Activated naive CD8-positive, alpha-beta T cell (primary cell): ENCODE data around the gene HS3ST4.

ENCODE experiments used
- H3K27ac Mint-ChIP-seq: one replicate; pipeline ENCODE4 v1.8.0; 2021; ENCODE audit warnings: mixed read lengths
- H3K27me3 Mint-ChIP-seq: one replicate; pipeline ENCODE4 v1.8.0; 2021; ENCODE audit warnings: mixed read lengths
- H3K36me3 Mint-ChIP-seq: one replicate; pipeline ENCODE4 v1.8.0; 2021; ENCODE audit warnings: mixed read lengths
- H3K4me1 Mint-ChIP-seq: one replicate; pipeline ENCODE4 v1.8.0; 2021; ENCODE audit warnings: low read depth, mixed read lengths
- H3K4me3 Mint-ChIP-seq: one replicate; pipeline ENCODE4 v1.8.0; 2021; ENCODE audit warnings: mild to moderate bottlenecking, mixed read lengths
- H3K9me3 Mint-ChIP-seq: one replicate; pipeline ENCODE4 v1.8.0; 2021; ENCODE audit warnings: low read depth, mixed read lengths

Gene HS3ST4

GRCh38 chr16:25691519-25692091 lies at the start of gene HS3ST4:
HS3ST4 (plus strand) TSS chr16:25691959.
- Mint-ChIP-seq H3K36me3 (no peaks in the 10 kb centered on the region), H3K4me1 (peaks cover 10% of the 10 kb centered on the region), H3K27ac (no peak within 1 kb of the TSS), H3K27me3 (peaks cover 41% of the 10 kb centered on the region), H3K4me3 (peak within 1 kb of the TSS; percentile 70), H3K9me3 (no peaks in the 10 kb centered on the region)

- no peaks in the 10 kb centered on the region for H3K4me1 Mint-ChIP-seq
Measured at GRCh38 chr16:25643633-25644032, 48.1 kb upstream of the HS3ST4 start.

GRCh38 chr16:25656639-25657038 lies 35.1 kb upstream of the HS3ST4 start:
- H3K9me3 Mint-ChIP-seq: no peaks in the 10 kb centered on the region
- no peak overlapping the region for H3K27ac Mint-ChIP-seq
- peaks cover 30% of the 10 kb centered on the region for H3K27me3 Mint-ChIP-seq
- H3K4me3 Mint-ChIP-seq: no peak overlapping the region
- H3K4me1 Mint-ChIP-seq: no peaks in the 10 kb centered on the region
- peaks cover 2% of the 10 kb centered on the region for H3K36me3 Mint-ChIP-seq

More at GRCh38 chr16:25643633-25644032, 48.1 kb upstream of the HS3ST4 start:
- Mint-ChIP-seq H3K36me3 (no peaks in the 10 kb centered on the region), H3K27ac (no peak overlapping the region), H3K4me3 (no peak overlapping the region), H3K27me3 (peaks cover 12% of the 10 kb centered on the region), H3K9me3 (peaks cover 21% of the 10 kb centered on the region)

- Mint-ChIP-seq H3K4me3 (no peak overlapping the region), H3K36me3 (no peaks in the 10 kb centered on the region), H3K9me3 (peaks cover 4% of the 10 kb centered on the region), H3K4me1 (no peaks in the 10 kb centered on the region), H3K27me3 (peaks cover 10% of the 10 kb centered on the region), H3K27ac (no peak overlapping the region)
Measured at GRCh38 chr16:25676820-25677219, 14.9 kb upstream of the HS3ST4 start.

- Mint-ChIP-seq H3K27me3 (peaks cover 9% of the 10 kb centered on the region), H3K27ac (no peak overlapping the region), H3K4me1 (no peaks in the 10 kb centered on the region)
Measured at GRCh38 chr16:25679511-25679910, 12.2 kb upstream of the HS3ST4 start.

GRCh38 chr16:25689137-25689836 lies 2.5 kb upstream of the HS3ST4 start:
- H3K9me3 Mint-ChIP-seq: no peaks in the 10 kb centered on the region
- H3K27ac Mint-ChIP-seq: no peak overlapping the region
- H3K27me3 Mint-ChIP-seq: peaks cover 26% of the 10 kb centered on the region
- no peaks in the 10 kb centered on the region for H3K36me3 Mint-ChIP-seq
- peaks cover 10% of the 10 kb centered on the region for H3K4me1 Mint-ChIP-seq
- no peak overlapping the region for H3K4me3 Mint-ChIP-seq

More at GRCh38 chr16:25679511-25679910, 12.2 kb upstream of the HS3ST4 start:
- H3K36me3 Mint-ChIP-seq: no peaks in the 10 kb centered on the region
- no peak overlapping the region for H3K4me3 Mint-ChIP-seq
- H3K9me3 Mint-ChIP-seq: peaks cover 4% of the 10 kb centered on the region

GRCh38 chr16:25690552-25691143 lies 1.1 kb upstream of the HS3ST4 start:
- H3K27ac Mint-ChIP-seq: no peak overlapping the region
- no peaks in the 10 kb centered on the region for H3K9me3 Mint-ChIP-seq
- no peaks in the 10 kb centered on the region for H3K36me3 Mint-ChIP-seq
- H3K4me1 Mint-ChIP-seq: peaks cover 10% of the 10 kb centered on the region
- peak overlapping the region; percentile 70 for H3K4me3 Mint-ChIP-seq
- peaks cover 36% of the 10 kb centered on the region for H3K27me3 Mint-ChIP-seq

- Mint-ChIP-seq H3K4me1 (peaks cover 10% of the 10 kb centered on the region), H3K9me3 (no peaks in the 10 kb centered on the region), H3K36me3 (no peaks in the 10 kb centered on the region), H3K27me3 (peaks cover 40% of the 10 kb centered on the region), H3K27ac (no peak overlapping the region), H3K4me3 (no peak overlapping the region)
Measured at GRCh38 chr16:25692351-25692741, 587 bp downstream of the HS3ST4 start.

- H3K4me1 Mint-ChIP-seq: peaks cover 10% of the 10 kb centered on the region
- H3K9me3 Mint-ChIP-seq: no peaks in the 10 kb centered on the region
- peak overlapping the region; percentile 63 for H3K4me3 Mint-ChIP-seq
- no peak overlapping the region for H3K27ac Mint-ChIP-seq
- no peaks in the 10 kb centered on the region for H3K36me3 Mint-ChIP-seq
- peaks cover 43% of the 10 kb centered on the region for H3K27me3 Mint-ChIP-seq
Measured at GRCh38 chr16:25692742-25693508, 1.2 kb downstream of the HS3ST4 start.

GRCh38 chr16:25693631-25694030 lies 1.9 kb downstream of the HS3ST4 start:
- peaks cover 10% of the 10 kb centered on the region for H3K4me1 Mint-ChIP-seq
- H3K27me3 Mint-ChIP-seq: peaks cover 47% of the 10 kb centered on the region
- no peaks in the 10 kb centered on the region for H3K36me3 Mint-ChIP-seq
- no peak overlapping the region for H3K27ac Mint-ChIP-seq
- peak overlapping the region; percentile 63 for H3K4me3 Mint-ChIP-seq
- no peaks in the 10 kb centered on the region for H3K9me3 Mint-ChIP-seq

- no peaks in the 10 kb centered on the region for H3K36me3 Mint-ChIP-seq
- peaks cover 33% of the 10 kb centered on the region for H3K27me3 Mint-ChIP-seq
- no peaks in the 10 kb centered on the region for H3K4me1 Mint-ChIP-seq
- no peak overlapping the region for H3K4me3 Mint-ChIP-seq
- H3K9me3 Mint-ChIP-seq: no peaks in the 10 kb centered on the region
- H3K27ac Mint-ChIP-seq: no peak overlapping the region
Measured at GRCh38 chr16:25699069-25699468, 7.3 kb downstream of the HS3ST4 start.

- Mint-ChIP-seq H3K27me3 (peaks cover 26% of the 10 kb centered on the region), H3K36me3 (no peaks in the 10 kb centered on the region), H3K27ac (no peak overlapping the region), H3K9me3 (no peaks in the 10 kb centered on the region), H3K4me1 (no peaks in the 10 kb centered on the region), H3K4me3 (no peak overlapping the region)
Measured at GRCh38 chr16:25700547-25700946, 8.8 kb downstream of the HS3ST4 start.

- Mint-ChIP-seq H3K27me3 (peaks cover 13% of the 10 kb centered on the region), H3K27ac (no peak overlapping the region), H3K36me3 (no peaks in the 10 kb centered on the region), H3K9me3 (no peaks in the 10 kb centered on the region), H3K4me1 (no peaks in the 10 kb centered on the region), H3K4me3 (no peak overlapping the region)
Measured at GRCh38 chr16:25707553-25707952, 15.8 kb downstream of the HS3ST4 start.

- H3K27me3 Mint-ChIP-seq: peaks cover 13% of the 10 kb centered on the region
- H3K4me1 Mint-ChIP-seq: no peaks in the 10 kb centered on the region
- H3K9me3 Mint-ChIP-seq: no peaks in the 10 kb centered on the region
Measured at GRCh38 chr16:25707982-25708583, 16.3 kb downstream of the HS3ST4 start.

More at GRCh38 chr16:25707982-25708583, 16.3 kb downstream of the HS3ST4 start:
- Mint-ChIP-seq H3K36me3 (no peaks in the 10 kb centered on the region), H3K27ac (no peak overlapping the region), H3K4me3 (no peak overlapping the region)
